ENCODE results near the gene DNAJB7.

- TF ChIP-seq CTCF (CRISPR knock-in tag; IDR thresholded peaks at IDR 0.05) (no peak), ISX (CRISPR knock-in tag; conservative IDR thresholded peaks at IDR 0.05) (0 out of 2 replicates have a peak, but pooled peaks have one; percentile 24), SNAPC4 (CRISPR knock-in tag; IDR thresholded peaks at IDR 0.05) (no peak), SMC3 (IDR thresholded peaks at IDR 0.05; ENCODE audit: low read length) (no peak)
Measured at GRCh38 chr22:40853961-40854360, 8.0 kb downstream of the DNAJB7 start.

Data from HepG2 (cell line).